Left lung (tissue), 10 donors: Measurements from ENCODE around the gene ATP6V0A4. TPM values are rescaled to one million over a fixed set of nuclear protein-coding genes. Genes with fewer than 3 reads are reported as not detected.

Experiments used
- ATAC-seq: fragments of 200-7000 bp; cut with Tn5 transposase; one replicate; pipeline ENCODE4 v1.9.1; 2020; ENCODE audit warnings: moderate library complexity
- DNase-seq, 4 donors: peaks; one replicate each; pipeline ENCODE4 v3.0.0-alpha.2; 2013 to 2020
- H3K27ac ChIP-seq, 2 donors: fragments of 200-600 bp; sonication (generic) in 1 of 2; one replicate each; pipeline versions ENCODE4 v1.5.0 to v1.8.0; 2020 to 2021
- H3K27me3 ChIP-seq, 2 donors: fragments of 200-600 bp; sonication (generic) in 1 of 2; one replicate each; pipeline versions ENCODE4 v1.5.0 to v1.8.0; 2020 to 2021
- H3K36me3 ChIP-seq, 2 donors: fragments of 200-600 bp; sonication (generic) in 1 of 2; one replicate each; pipeline versions ENCODE4 v1.5.0 to v1.8.0; 2020 to 2021
- H3K4me1 ChIP-seq, 2 donors: fragments of 200-600 bp; one replicate each; pipeline ENCODE4 v1.8.0; 2021
- H3K4me3 ChIP-seq, 2 donors: fragments of 200-600 bp; sonication (generic) in 1 of 2; one replicate each; pipeline versions ENCODE4 v1.5.0 to v1.8.0; 2020 to 2021; ENCODE audit warnings: mild to moderate bottlenecking in 1 of 2
- H3K9me3 ChIP-seq, 2 donors: fragments of 200-600 bp; sonication (generic) in 1 of 2; one replicate each; pipeline versions ENCODE4 v1.5.0 to v1.8.0; 2020 to 2021
- CTCF ChIP-seq, 2 donors: fragments of 200-600 bp; sonication (generic) in 1 of 2; IDR thresholded peaks; one replicate each; pipeline versions ENCODE4 v1.5.0 to v1.8.0; 2021; ENCODE audit warnings: antibody characterized with exemption in 2 of 2
- intact Hi-C, 2 donors: fragments of 100-400 bp; cut with DNase I; formaldehyde crosslinking; loops; one replicate each; pipeline versions ENCODE4 v1.11.2 to v1.14.2; 2022
- polyA plus RNA-seq, 6 donors: library from polyadenylated mRNA; unstranded; fragments of 120-200 nt; gene quantifications; one replicate each; pipeline ENCODE4 v1.2.1, GENCODE V29; 2013; ENCODE audit not compliant: insufficient read length in 6 of 6
- total RNA-seq, 2 donors: library from RNA; stranded (reverse); fragmentation: NEBNext Ultra II Directional; extraction: Animal tissue kit (Norgen Biotek cat#: 25700); gene quantifications; one replicate each; pipeline ENCODE4 v1.2.1, GENCODE V29; 2021
- donor health status: DM: no; HTN: yes; CAD: no.
- donor health status: DM: no; HTN: no; CAD: no.

ATP6V0A4 gene
- total and polyA plus RNA-seq, 8 donors = 0.52 to 7.3 (median 0.87) TPM

GRCh38 chr7:138753150-138753518, 44.9 kb downstream of the ATP6V0A4 start:
- Histone ChIP-seq H3K27me3 (no peaks in the 10 kb centered on the region), H3K27ac (no peak overlapping the region), H3K36me3 (no peaks in the 10 kb centered on the region), H3K4me1 (peaks cover 0 to 7% of the 10 kb centered on the region in 2 donors), H3K4me3 (no peak overlapping the region), H3K9me3 (no peaks in the 10 kb centered on the region)
- no peak for DNase-seq
- no peak for TF ChIP-seq CTCF (IDR thresholded peaks at IDR 0.05)
- ATAC-seq = peak; percentile 70
- intact Hi-C loops = no loop called here

- H3K36me3 ChIP-seq = no peaks in the 10 kb centered on the region
- intact Hi-C loops = no loop called here
- no peaks in the 10 kb centered on the region for H3K27me3 ChIP-seq
- no peak overlapping the region for H3K4me3 ChIP-seq
- no peaks in the 10 kb centered on the region for H3K9me3 ChIP-seq
- TF ChIP-seq CTCF (IDR thresholded peaks at IDR 0.05) = no peak
- H3K27ac ChIP-seq = no peak overlapping the region
- ATAC-seq (peak; percentile 15), DNase-seq (peak in 2 of 4 donors; percentile 18 to 49)
- peaks cover 0 to 7% of the 10 kb centered on the region in 2 donors for H3K4me1 ChIP-seq
Observed at GRCh38 chr7:138752518-138753149, 45.4 kb downstream of the ATP6V0A4 start.

- DNase-seq = no peak
Observed at GRCh38 chr7:138750901-138751464, 47.0 kb downstream of the ATP6V0A4 start.

GRCh38 chr7:138750473-138750872, 47.5 kb downstream of the ATP6V0A4 start:
- DNase-seq (no peak), ATAC-seq (no peak)
- no peak for TF ChIP-seq CTCF (IDR thresholded peaks at IDR 0.05)
- no peaks in the 10 kb centered on the region for H3K9me3 ChIP-seq
- H3K4me3 ChIP-seq = no peak overlapping the region
- no peaks in the 10 kb centered on the region for H3K27me3 ChIP-seq
- intact Hi-C loops = no loop called here
- no peak overlapping the region for H3K27ac ChIP-seq
- no peaks in the 10 kb centered on the region for H3K36me3 ChIP-seq
- peaks cover 0 to 7% of the 10 kb centered on the region in 2 donors for H3K4me1 ChIP-seq

More at GRCh38 chr7:138750901-138751464, 47.0 kb downstream of the ATP6V0A4 start:
- no peak overlapping the region for H3K27ac ChIP-seq
- no peaks in the 10 kb centered on the region for H3K36me3 ChIP-seq
- no peak overlapping the region for H3K4me3 ChIP-seq
- intact Hi-C loops = no loop called here
- no peaks in the 10 kb centered on the region for H3K27me3 ChIP-seq
- ATAC-seq = no peak
- no peaks in the 10 kb centered on the region for H3K9me3 ChIP-seq
- H3K4me1 ChIP-seq = peaks cover 0 to 7% of the 10 kb centered on the region in 2 donors
- no peak for TF ChIP-seq CTCF (IDR thresholded peaks at IDR 0.05)

GRCh38 chr7:138749960-138750359, 48.0 kb downstream of the ATP6V0A4 start:
- ATAC-seq = peak; percentile 58

More at GRCh38 chr7:138749960-138750359, 48.0 kb downstream of the ATP6V0A4 start:
- Histone ChIP-seq H3K36me3 (no peaks in the 10 kb centered on the region), H3K4me1 (peaks cover 0 to 7% of the 10 kb centered on the region in 2 donors), H3K9me3 (no peaks in the 10 kb centered on the region), H3K4me3 (no peak overlapping the region), H3K27me3 (no peaks in the 10 kb centered on the region), H3K27ac (no peak overlapping the region)
- peak in 1 of 4 donors; percentile 38 for DNase-seq
- no peak for TF ChIP-seq CTCF (IDR thresholded peaks at IDR 0.05)
- intact Hi-C loops = no loop called here
